ENCODE measurements around the gene PRDM8. TPM values are rescaled to one million over a fixed set of nuclear protein-coding genes. Genes with fewer than 3 reads are reported as not detected.

The PRDM8 gene
- total RNA-seq, 1 donor from 2014 or later: not detected

- Histone ChIP-seq H3K27me3 (peaks cover 15% of the 10 kb centered on the region), H3K9me3 (no peaks in the 10 kb centered on the region), H3K36me3 (no peaks in the 10 kb centered on the region), H3K4me1 (peaks cover 4 to 7% of the 10 kb centered on the region in 2 donors), H3K27ac (no peak overlapping the region), H3K4me3 (no peak overlapping the region)
- no peak for DNase-seq (ENCODE audit: low spot score in 2 of 2)
- intact Hi-C loops (cut with DNase I): no loop called here
- TF ChIP-seq CTCF (IDR thresholded peaks at IDR 0.05): no peak
Observed at GRCh38 chr4:80192252-80192866, 4.9 kb upstream of the PRDM8 start.

GRCh38 chr4:80192937-80193336 lies 4.4 kb upstream of the PRDM8 start:
- no peak for DNase-seq (ENCODE audit: low spot score in 2 of 2)
- H3K27ac ChIP-seq: no peak overlapping the region
- H3K9me3 ChIP-seq: no peaks in the 10 kb centered on the region
- intact Hi-C loops (cut with DNase I): no loop called here
- peaks cover 18% of the 10 kb centered on the region for H3K27me3 ChIP-seq
- no peak for TF ChIP-seq CTCF (IDR thresholded peaks at IDR 0.05)
- no peak overlapping the region for H3K4me3 ChIP-seq
- H3K36me3 ChIP-seq: no peaks in the 10 kb centered on the region
- H3K4me1 ChIP-seq: peaks cover 4 to 10% of the 10 kb centered on the region in 2 donors

- no peak for TF ChIP-seq CTCF (IDR thresholded peaks at IDR 0.05)
Observed at GRCh38 chr4:80195441-80196140, 1.7 kb upstream of the PRDM8 start.

GRCh38 chr4:80196259-80196921 lies 913 bp upstream of the PRDM8 start:
- Histone ChIP-seq H3K4me1 (peaks cover 4 to 13% of the 10 kb centered on the region in 2 donors), H3K27ac (no peak overlapping the region), H3K4me3 (peak overlapping the region in 1 of 2 donors; percentile 43), H3K36me3 (no peaks in the 10 kb centered on the region), H3K9me3 (no peaks in the 10 kb centered on the region), H3K27me3 (peaks cover 18% of the 10 kb centered on the region)
- DNase-seq (ENCODE audit: low spot score in 2 of 2): no peak
- no peak for TF ChIP-seq CTCF (IDR thresholded peaks at IDR 0.05)
- intact Hi-C loops (cut with DNase I): no loop called here

More at GRCh38 chr4:80195441-80196140, 1.7 kb upstream of the PRDM8 start:
- Histone ChIP-seq H3K9me3 (no peaks in the 10 kb centered on the region), H3K27ac (no peak overlapping the region), H3K36me3 (no peaks in the 10 kb centered on the region), H3K27me3 (peaks cover 18% of the 10 kb centered on the region), H3K4me3 (no peak overlapping the region), H3K4me1 (peaks cover 4 to 13% of the 10 kb centered on the region in 2 donors)
- intact Hi-C loops (cut with DNase I): no loop called here
- DNase-seq (ENCODE audit: low spot score in 2 of 2): no peak

GRCh38 chr4:80197601-80198440 lies 518 bp downstream of the PRDM8 start:
- H3K9me3 ChIP-seq: no peaks in the 10 kb centered on the region
- peak overlapping the region; percentile 42 to 43 for H3K4me3 ChIP-seq
- H3K36me3 ChIP-seq: no peaks in the 10 kb centered on the region
- no peak for TF ChIP-seq CTCF (IDR thresholded peaks at IDR 0.05)
- no peak overlapping the region for H3K27ac ChIP-seq
- H3K4me1 ChIP-seq: peaks cover 4 to 13% of the 10 kb centered on the region in 2 donors
- peaks cover 18% of the 10 kb centered on the region for H3K27me3 ChIP-seq
- intact Hi-C loops (cut with DNase I): no loop called here
- DNase-seq (ENCODE audit: low spot score in 2 of 2): no peak

Data from ascending aorta (tissue), 2 donors.